ENCODE data around the gene TENT4A.
A peak's percentile ranks its signal among the peaks of the same experiment; 100 is the strongest.

Gene TENT4A

DNA sequence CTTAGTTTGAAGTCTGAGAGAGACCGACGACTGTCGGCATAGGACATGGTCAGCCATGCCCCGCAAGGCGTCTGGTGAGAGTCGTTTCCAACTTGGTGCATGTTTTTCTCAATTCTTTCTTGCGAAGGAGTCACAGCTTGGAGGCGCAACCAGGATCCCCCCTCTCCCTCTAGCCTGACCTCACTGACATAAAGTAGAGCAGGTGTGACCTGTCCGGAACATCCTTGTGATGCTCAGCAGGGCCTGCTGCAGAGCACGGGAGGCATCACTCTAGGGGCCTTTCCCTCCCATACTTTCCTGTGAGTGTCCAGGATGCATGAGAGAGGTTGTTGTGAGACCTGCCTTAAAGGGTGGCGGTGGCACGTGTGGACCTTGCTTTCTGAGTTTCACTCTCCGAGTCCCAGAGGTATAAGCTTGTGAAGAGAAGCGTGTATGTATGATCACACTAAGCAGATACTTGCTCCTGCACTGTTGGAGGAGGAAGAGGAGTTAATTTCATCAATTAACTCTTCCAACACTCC is 5.0 kb downstream of the TENT4A start:
- no peak for DNase-seq (ENCODE audit: low spot score)

DNA sequence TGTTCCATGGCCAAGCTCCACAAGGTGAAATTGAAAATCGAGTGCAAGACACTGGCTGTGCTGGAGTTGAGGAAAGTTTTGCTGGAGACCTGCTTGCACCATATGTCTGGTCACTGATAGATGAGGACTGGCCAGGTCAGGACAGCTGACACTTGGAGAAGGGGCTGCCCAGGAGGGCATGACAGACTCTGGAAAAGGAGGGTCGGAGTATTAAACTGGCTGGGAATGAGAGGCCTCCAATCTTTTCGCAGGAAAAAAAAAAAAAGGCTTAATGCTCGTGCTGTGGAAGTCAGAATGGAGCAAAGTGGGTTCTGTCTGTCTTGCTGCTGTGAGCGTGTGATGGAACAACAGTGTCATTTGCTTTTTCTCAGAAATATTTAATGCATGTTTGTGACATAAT is 5.5 kb downstream of the TENT4A start:
- DNase-seq (ENCODE audit: low spot score): no peak

GRCh38 chr5:6719417-6719816 is 6.2 kb downstream of the TENT4A start:
- DNase-seq (ENCODE audit: low spot score): no peak

DNA sequence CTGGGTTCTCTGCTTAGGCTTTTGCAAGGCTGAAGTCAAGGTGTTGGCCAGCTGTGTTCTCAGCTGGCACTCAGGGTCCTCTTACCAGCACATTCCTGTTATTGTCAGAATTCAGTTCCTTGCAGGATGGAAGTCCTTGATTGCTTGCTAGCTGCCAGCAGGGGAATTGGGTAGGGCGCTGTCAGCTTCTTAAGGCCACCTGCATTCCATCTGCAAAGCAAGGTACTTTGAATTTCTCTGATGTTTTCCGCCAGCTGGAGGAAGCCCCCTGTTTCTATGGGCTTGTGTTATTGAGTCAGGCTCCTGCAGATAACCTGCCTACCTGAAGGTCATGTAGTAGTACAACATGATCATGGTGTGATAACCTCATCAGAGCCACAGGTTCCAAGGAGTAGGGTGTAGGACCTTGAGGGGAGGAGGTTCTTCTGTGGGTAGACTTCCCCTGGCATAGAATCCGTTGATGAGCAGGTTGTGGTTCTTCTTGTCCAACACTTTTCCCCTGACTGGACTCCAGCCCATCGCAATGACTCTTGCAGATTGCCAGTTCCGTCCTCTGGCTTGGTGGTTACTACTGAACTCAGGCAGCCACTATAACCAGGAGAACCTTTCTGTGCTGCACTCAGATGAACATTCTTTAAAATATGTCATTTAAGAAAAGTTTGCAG is 6.8 kb downstream of the TENT4A start:
- DNase-seq (ENCODE audit: low spot score): no peak

DNA sequence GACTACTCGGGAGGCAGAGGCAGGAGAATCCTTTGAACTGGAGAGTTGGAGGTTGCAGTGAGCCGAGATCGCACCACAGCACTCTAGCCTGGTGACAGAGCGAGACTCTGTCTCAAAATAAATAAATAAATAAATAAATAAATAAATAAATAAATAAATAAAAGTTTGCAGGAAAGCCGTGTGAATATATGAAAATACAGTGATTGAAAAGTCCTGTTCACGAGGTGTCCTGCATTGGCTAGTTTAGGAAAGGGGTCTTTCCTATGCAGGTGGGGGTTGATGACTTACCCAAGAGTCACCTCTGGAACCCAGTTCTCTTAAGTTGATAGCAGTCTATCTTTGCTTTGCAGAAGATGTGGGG is 7.3 kb downstream of the TENT4A start:
- no peak for DNase-seq (ENCODE audit: low spot score)

- peak; percentile 39 for DNase-seq (ENCODE audit: low spot score)
These were observed 8.2 kb downstream of the TENT4A start for GRCh38 chr5:6721442-6721841.

GRCh38 chr5:6722015-6722414 is 8.8 kb downstream of the TENT4A start:
- peak; percentile 40 for DNase-seq (ENCODE audit: low spot score)

DNA sequence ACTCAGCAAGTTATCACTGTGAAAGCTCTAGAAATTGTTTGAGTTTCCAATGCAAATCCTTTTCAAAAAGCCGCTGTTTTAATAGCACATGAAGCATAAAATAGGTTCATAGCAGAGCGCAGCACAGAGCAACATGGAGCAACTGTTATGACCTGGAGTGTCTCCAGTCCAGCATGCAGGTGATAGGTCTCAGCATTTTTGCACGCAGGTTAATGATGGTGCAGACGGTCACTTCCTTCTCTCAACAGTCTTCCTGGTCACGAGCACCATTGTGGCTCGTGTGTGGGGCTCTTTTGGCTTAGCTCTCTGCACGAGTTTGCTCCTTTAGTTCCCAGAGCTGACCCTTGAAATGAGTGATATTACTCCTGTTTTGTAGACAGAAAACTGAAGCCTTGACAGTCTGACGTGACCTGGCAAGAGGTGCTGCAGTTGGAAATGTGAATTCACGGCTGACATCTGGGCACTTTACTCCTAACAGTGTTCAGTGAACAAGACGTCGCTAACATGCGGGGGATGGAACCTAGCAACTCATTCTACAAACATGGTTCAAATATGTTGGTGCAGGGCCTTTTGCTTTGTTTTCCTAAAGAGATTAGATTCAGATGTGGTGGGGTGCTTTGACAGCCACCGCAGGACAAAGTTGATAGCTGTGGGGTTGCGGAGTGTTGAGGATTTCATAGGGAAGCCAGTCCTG is 10.0 kb downstream of the TENT4A start:
- DNase-seq (ENCODE audit: low spot score): no peak

DNA sequence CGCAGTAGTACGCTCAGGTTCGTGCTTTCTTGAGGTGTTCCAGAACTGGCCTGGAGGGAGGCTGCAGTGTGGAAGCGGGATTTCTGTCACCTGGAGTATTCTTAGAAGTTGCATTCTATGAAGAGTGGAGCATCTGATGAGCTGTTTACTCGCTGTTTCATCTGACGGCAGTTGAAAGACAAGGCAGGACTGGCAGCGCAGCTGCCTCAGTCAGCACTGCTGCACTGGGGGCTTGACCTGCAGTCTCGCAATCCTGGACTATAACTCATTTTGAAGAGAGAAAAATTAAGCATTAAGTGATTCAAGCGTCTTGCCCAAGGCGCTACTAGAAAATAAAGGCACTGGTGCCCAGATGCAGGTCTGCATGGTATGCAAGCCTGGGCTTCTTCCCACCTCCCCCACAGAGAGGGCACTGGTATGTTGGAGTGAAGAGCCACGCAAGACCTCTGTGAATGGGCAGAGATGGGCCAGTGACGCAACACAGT is 10.6 kb downstream of the TENT4A start:
- no peak for DNase-seq (ENCODE audit: low spot score)

DNA sequence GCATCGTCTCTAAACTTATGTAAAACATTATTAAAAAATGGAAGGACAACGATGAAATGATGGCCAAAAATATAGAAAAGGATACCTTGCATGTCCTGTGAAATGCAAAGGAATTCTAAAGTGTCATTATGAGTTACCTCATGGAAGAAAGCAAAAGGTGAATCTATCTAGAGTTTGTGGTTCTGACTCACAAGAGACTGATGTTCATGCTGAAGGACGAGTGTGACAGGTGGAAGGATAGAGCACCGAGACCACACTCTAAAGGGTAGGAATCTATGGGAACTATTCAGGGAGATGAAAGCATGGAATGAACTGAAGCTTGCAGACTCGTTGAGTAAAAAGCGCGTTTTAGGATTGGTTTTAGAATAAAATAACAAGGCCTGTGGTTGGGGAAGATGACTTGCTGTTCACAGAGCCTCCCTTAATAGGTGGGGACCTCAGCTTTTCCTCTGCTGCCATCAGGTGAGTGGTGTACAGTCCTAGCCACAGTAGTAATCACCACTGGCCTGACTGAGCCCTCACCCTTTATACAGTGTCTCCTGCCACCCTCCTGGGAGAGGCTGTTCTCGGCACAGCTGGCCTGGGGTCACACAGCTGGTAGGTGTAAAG is 11.2 kb downstream of the TENT4A start:
- no peak for DNase-seq (ENCODE audit: low spot score)

DNA sequence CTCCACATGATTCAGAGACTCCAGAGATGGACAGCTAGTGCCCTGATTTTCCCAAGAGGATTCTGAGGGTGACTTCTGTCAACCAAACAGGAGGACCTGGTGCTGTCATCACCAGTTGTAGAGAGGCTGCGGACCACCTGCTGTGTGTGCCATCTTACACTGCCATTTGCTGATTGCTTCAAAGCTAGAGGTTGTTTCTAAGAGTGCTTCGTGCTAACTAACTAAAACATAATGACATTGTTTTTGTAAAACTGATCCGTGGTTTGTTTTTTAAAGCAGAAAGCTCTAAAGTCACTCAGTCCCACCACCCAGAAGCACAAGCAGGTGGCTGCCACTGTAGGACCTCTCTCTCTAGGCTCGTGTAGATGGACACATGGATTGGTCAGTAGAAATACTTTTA is 12.2 kb downstream of the TENT4A start:
- no peak for DNase-seq (ENCODE audit: low spot score)

GRCh38 chr5:6726006-6726405 is 12.8 kb downstream of the TENT4A start:
- no peak for DNase-seq (ENCODE audit: low spot score)

- no peak for DNase-seq (ENCODE audit: low spot score)
These were observed 14.0 kb downstream of the TENT4A start for GRCh38 chr5:6727231-6727630.

DNA sequence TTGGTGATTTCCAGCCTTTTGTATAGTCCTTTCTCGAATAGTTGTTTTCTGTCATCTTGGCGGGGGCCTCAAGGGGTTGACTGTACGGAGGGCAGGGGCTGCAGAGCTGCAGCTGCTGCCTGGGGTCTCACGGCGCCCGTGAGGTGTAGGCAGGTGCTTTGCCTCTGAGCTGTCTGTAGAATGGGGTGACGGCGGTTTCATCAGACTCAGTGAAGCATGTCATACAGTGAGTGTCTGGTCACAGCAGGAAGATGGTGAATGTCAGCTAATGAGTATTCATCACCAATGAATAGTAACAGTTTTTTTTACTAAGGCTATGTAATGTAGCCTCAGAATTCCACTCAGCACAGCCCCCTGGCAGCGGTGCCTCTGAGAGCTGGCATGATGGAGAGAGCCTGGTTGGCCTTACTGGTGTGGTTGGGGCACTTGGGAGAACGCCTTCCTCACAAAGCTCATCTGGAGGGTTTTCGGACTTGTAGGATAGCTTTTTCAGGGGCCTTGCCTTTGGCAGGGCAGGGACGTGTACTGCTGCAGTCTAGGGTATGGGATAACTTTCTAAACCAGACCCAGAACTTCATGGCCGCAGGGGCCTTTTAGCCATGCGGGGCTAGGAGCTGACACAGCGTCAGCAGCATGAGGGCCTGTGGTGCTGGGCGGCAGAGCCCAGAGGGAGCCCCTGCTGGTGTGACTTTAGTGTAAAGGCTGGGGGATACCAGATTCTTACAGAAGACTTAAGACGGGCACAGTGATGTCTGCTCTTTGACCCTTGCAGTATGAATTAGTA is 15.0 kb downstream of the TENT4A start:
- DNase-seq (ENCODE audit: low spot score): no peak

DNA sequence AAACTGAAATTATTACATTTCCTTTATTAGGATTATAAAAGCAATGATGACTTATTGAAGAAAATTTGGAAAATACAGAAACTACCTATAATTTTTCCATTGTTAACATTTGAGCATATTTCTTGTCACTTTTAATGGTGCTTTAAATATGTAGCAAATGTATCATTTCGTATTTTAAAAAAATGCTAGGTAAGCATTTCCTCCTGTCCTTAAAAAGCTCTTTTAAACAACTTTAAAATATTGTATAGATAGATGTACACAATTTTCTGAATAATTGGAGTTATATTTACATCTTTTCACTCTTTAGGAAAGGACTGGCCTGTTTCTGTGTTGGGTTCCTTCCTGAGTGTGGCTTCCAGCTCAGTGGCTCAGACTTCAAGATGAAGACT is 15.6 kb downstream of the TENT4A start:
- no peak for DNase-seq (ENCODE audit: low spot score)

DNA sequence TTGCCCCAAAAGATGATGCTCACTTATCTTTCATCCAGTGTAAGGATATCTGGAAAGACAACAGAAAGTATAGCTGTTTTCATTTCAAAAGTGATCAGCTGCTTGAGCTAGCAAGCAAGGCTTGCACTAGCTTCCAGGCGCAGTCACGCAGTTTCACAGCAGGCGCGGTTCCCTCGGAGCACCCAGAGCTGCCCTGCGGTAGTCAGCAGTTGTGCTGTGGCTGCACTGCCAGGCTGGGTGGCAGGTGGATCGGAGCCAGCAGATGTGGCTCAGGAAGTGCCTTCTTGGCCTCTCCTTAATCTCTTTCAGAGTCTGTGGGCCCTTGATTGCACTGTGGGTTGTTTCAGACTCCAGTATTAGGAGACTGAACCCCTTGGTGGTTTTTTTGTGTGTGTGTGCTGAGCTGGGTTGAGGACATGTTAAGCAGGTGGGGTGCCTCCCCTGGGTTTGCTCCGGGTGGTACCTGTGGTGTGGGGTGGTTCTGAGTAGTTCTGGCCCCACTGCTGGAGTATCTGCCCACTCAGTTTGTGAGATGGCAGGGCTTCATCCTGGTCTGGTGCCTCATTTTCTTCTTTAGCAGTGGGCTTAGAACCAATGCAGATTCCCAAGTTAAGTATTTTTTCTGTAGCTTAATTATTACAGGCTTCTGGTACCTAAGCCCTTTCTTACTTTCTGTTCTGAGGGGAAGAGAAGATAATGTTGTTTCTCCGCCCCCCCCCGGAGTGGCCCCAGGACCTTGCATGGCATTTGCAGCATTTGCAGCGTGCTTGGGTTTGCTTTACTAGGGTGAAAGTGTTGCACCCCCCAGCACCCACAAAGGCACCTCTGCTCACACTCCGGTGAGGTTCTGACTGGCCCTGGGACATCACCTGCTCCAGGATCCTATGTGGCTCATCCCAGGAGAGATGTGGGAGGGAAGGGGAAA is 16.4 kb downstream of the TENT4A start:
- DNase-seq (ENCODE audit: low spot score): no peak

- no peak for DNase-seq (ENCODE audit: low spot score)
These were observed 17.2 kb downstream of the TENT4A start for GRCh38 chr5:6730407-6730806.

- no peak for DNase-seq (ENCODE audit: low spot score)
These were observed 17.6 kb downstream of the TENT4A start for GRCh38 chr5:6730807-6731206.

DNA sequence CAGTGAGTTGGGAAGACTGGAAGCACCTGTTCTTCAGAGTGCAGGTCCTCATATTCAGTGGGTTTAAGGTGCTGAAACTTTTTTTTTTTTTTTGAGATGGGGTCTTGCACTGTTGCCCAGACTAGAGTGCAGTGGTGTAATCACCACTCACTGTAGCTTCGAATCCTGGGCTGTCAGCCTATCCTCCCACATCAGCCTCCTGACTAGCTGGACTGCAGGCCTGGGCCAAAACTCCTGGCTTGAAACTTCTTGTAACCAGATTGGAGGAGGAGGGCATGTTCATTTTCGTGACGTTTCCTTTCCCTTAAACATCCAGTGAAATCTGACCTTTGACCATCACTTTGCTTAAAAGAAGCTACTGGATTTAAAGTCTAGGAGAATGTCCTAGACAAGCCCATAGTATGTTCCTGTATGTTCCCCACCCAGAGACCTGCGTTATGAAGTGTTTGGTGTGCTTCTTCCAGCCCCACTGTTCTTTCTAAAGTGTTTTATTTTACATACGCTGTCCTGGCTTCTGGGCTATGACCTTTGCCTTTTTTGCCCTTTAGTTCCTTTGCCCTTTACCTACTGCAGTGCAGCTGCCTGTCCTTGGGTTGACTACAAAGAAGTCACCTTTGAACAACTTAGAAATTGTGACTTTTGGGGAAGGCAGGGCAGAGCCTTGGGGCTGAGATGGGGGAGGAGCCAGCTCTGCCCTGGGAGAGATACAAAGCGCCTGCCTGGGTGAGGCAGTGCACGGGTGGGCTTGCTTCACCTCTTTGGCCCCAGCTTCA is 18.4 kb downstream of the TENT4A start:
- DNase-seq (ENCODE audit: low spot score): peak; percentile 46

DNA sequence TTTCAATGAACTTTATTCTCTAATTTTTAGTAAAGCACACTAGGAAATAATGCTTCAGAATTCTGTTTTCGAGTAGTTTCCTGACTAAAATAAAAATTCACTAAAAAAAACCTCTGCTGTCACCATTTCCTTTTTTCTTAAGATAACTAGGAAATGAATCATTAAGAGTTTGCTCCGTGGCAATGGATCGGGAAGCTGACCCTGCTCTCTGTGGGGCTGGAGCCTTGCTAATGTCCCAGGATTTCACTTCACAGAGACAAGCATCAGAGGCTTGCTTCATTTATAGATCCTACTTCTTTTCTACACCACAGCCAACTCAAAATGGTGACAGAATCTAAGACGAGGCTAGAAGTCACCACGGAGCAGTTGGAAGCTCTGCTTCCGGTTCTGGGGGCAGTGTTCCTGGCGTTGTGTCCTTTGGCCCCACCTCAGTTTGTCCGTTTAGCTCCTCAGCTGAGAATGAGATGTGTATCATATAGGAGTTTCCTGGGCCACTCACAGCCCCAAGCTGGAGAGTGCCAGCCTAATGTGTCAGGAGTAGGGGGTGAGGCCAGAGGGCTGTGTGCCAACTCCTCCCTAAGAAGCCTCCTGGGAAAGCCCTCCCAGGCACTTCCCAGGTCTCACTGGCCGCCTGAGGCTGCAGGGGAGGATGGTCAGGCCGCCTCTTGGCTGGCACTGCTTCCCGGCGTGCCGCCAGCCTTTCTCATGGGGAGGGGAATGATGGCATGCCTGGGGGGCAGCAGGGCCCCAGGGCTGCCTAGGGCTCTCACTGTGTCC is 19.6 kb downstream of the TENT4A start:
- peak; percentile 77 for DNase-seq (ENCODE audit: low spot score)
